T-cell (primary cell): Measurements from ENCODE around the gene EXOC6. TPM values are rescaled to one million over a fixed set of nuclear protein-coding genes. Genes with fewer than 3 reads are reported as not detected.

ENCODE experiments used
- ATAC-seq, 4 experiments: fragments of 200-7000 bp in 3 of 4; fragments of 150-1000 bp in 1 of 4; cut with Tn5 transposase; replicated peaks in 1 of 4; 1 replicate in 3 of 4; 2 replicates in 1 of 4; pipeline ENCODE4 v1.10.0; 2021; ENCODE audit warnings: moderate library complexity in 3 of 4, mild to moderate bottlenecking in 2 of 4, moderate number of reproducible peaks in 1 of 4
- CTCF ChIA-PET, 2 donors: fragments of 300-600 bp; sonication (Branson Sonifier 250); formaldehyde crosslinking; loops; one replicate each; lab custom pipeline; 2022; ENCODE audit warnings: antibody characterized with exemption in 2 of 2; lab: Charles Lee
- POLR2A ChIA-PET, 2 donors: fragments of 300-600 bp; sonication (Branson Sonifier 250); formaldehyde crosslinking; loops; one replicate each; lab custom pipeline; 2022; ENCODE audit warnings: antibody characterized with exemption in 2 of 2; lab: Charles Lee
- DNase-seq, 35 experiments: peaks; one replicate each; pipeline versions ENCODE4 v3.0.0 to v3.0.0-alpha.2; 2013 to 2023
- H3K27ac ChIP-seq: one replicate; pipeline ENCODE4 v1.5.1; 2013; ENCODE audit warnings: low read length
- H3K27me3 ChIP-seq, 2 experiments: replicated peaks in 1 of 2; 1 replicate in 1 of 2; 2 replicates in 1 of 2; pipeline versions ENCODE4 v1.6.1 to v1.7.0; 2013; ENCODE audit warnings: low read length in 1 of 2, mixed read lengths in 1 of 2; ENCODE audit not compliant: control insufficient read depth in 2 of 2, insufficient read depth in 2 of 2; ENCODE audit errors: extremely low read depth in 1 of 2
- H3K36me3 ChIP-seq, 2 donors: 1 replicate in 1 of 2; 2 replicates in 1 of 2; pipeline versions ENCODE4 v1.6.1 to v1.7.0; 2013; ENCODE audit warnings: low read length in 1 of 2; ENCODE audit not compliant: control insufficient read depth in 2 of 2, insufficient read depth in 1 of 2; ENCODE audit errors: extremely low read depth in 1 of 2
- H3K4me1 ChIP-seq, 2 experiments: 1 replicate in 1 of 2; 2 replicates in 1 of 2; pipeline versions ENCODE4 v1.6.1 to v1.7.0; 2013; ENCODE audit warnings: low read length in 2 of 2, mixed read lengths in 1 of 2; ENCODE audit not compliant: insufficient read depth in 2 of 2, control insufficient read depth in 1 of 2; ENCODE audit errors: extremely low read depth in 1 of 2
- H3K4me3 ChIP-seq, 2 donors: 1 replicate in 1 of 2; 2 replicates in 1 of 2; pipeline versions ENCODE4 v1.5.1 to v1.7.0; 2013; ENCODE audit warnings: mild to moderate bottlenecking in 2 of 2, low read length in 1 of 2, moderate library complexity in 1 of 2; ENCODE audit not compliant: control insufficient read depth in 1 of 2; ENCODE audit errors: extremely low read depth in 1 of 2
- H3K9me3 ChIP-seq: 2 replicates; pipeline ENCODE4 v1.7.0; 2013
- H3K27ac Mint-ChIP-seq, 2 donors: one replicate each; pipeline ENCODE4 v1.8.0; 2020 to 2021; ENCODE audit warnings: mild to moderate bottlenecking in 2 of 2, mixed read lengths in 2 of 2
- H3K27me3 Mint-ChIP-seq, 2 donors: one replicate each; pipeline ENCODE4 v1.8.0; 2021 to 2022; ENCODE audit warnings: mixed read lengths in 2 of 2
- H3K36me3 Mint-ChIP-seq: one replicate; pipeline ENCODE4 v1.8.0; 2021; ENCODE audit warnings: mixed read lengths
- H3K4me1 Mint-ChIP-seq, 3 donors: one replicate each; pipeline ENCODE4 v1.8.0; 2020 to 2022; ENCODE audit warnings: mixed read lengths in 3 of 3, mild to moderate bottlenecking in 1 of 3
- H3K4me3 Mint-ChIP-seq, 3 donors: one replicate each; pipeline ENCODE4 v1.8.0; 2020 to 2022; ENCODE audit warnings: mild to moderate bottlenecking in 3 of 3, mixed read lengths in 3 of 3, moderate library complexity in 3 of 3
- H3K9me3 Mint-ChIP-seq, 3 donors: one replicate each; pipeline ENCODE4 v1.8.0; 2020 to 2022; ENCODE audit warnings: mixed read lengths in 3 of 3
- WGBS: methylation state at CpG from one replicate; pipeline ENCODE4 v1.1.5; 2013; ENCODE audit warnings: missing lambda C conversion rate; ENCODE audit not compliant: insufficient coverage; 5-methylcytosine and 5-hydroxymethylcytosine counted together
- total RNA-seq, 35 experiments: library from RNA in 6 of 35; stranded (reverse) in 6 of 35; fragments of 120-200 nt in 1 of 35; gene quantifications; one replicate each; pipeline versions ENCODE4 v1.2.1 to v1.2.4 and lab custom pipeline; 2013 to 2026

Gene EXOC6
- total RNA-seq, 5 donors from 2014 or later (not counting 1 experiment from before 2014, with no cell fraction given): 8.7 to 13.3 (median 9.7) TPM

DNA sequence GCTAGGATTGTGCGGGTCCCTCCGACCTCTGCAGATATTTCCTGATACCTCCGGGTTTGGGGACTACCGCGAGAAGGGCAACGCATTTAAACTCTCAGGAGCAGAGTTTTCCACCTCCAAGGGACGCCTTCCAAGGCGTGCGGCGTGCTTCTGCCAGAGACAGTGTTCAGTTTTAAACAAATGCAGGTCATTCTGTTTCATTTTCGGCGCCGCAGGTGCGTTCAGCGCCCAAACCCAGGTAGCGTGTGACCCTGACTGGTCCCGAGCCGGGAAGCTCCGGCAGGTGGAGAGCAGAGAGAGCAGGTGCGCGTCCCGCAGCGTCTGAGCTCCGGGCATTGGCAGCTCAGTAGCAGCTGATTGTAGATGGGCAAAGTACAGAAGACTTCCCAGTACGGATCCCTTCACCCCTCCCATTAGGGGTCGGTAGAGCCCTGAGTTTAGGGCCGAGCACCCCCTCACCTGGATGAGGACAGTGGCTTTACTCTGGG lies 223.9 kb downstream of the EXOC6 start:
- H3K4me3 ChIP-seq: no peak overlapping the region
- DNase-seq (no peak), ATAC-seq (no peak)
- no peaks in the 10 kb centered on the region for H3K36me3 ChIP-seq
- no peaks in the 10 kb centered on the region for H3K36me3 Mint-ChIP-seq
- ChIA-PET POLR2A (no interaction called here), CTCF (interaction anchor here in 1 of 2 donors (0.6 kb wide), 1 partner anchor 105 kb away, joined by 3 read pairs; no protein-coding TSS in a partner anchor)
- H3K27ac Mint-ChIP-seq: no peak overlapping the region
- H3K27me3 ChIP-seq: peaks cover 24 to 79% of the 10 kb centered on the region in 2 experiments
- H3K9me3 ChIP-seq: no peaks in the 10 kb centered on the region
- H3K4me1 Mint-ChIP-seq: peaks cover 28 to 48% (median 46%) of the 10 kb centered on the region in 3 donors
- peaks cover 0 to 43% of the 10 kb centered on the region in 2 experiments for H3K4me1 ChIP-seq
- WGBS: 3% methylated on average over 19 of the region's 27 CpGs
- H3K9me3 Mint-ChIP-seq: no peaks in the 10 kb centered on the region
- H3K4me3 Mint-ChIP-seq: peak overlapping the region; percentile 35 to 74 (median 49)
- H3K27me3 Mint-ChIP-seq: peaks cover 59 to 80% of the 10 kb centered on the region in 2 donors
- no peak overlapping the region for H3K27ac ChIP-seq

DNA sequence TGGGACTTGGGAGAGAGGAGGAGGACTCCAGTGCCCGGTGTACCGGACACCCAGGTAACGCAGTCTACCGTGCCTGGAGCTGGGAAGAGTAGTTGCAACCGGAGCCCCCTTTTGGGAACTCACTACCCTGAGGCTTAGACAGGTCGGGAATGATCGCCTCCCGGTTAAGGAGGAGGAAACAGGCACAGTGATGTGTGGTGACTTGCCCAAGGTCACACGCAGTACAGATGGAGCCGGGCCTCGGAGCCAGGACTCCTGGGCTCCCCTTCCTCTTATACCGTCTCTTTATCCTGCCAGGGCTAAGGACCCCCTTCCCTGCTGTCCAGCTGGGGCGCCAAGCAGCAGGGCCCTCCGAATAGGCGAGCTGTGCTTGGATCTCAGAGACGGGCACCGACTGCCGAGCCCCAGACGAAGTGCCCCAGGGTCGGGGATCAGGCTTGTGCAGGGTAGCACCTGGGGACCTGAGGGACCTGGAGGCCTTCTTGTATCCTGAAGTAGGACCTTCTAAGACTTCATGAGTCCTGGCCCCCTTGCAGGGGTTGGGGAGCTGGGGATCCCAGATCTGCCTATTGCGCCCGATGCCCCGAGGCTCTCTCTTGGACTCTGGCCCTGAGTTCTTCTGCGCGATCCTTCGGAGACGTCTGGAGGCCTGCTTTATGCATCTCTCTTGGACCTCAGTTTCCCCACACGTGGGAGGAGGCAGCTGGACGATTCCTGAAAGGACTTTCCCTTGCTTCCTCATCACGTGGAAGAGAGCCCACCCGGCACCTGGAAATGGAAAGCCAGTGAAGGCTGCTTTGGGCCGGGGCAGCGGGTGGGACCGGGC lies 224.6 kb downstream of the EXOC6 start:
- peaks cover 0 to 43% of the 10 kb centered on the region in 2 experiments for H3K4me1 ChIP-seq
- ATAC-seq (no peak), DNase-seq (no peak)
- no peaks in the 10 kb centered on the region for H3K36me3 ChIP-seq
- peaks cover 24 to 44% (median 43%) of the 10 kb centered on the region in 3 donors for H3K4me1 Mint-ChIP-seq
- H3K4me3 ChIP-seq: no peak overlapping the region
- ChIA-PET POLR2A (no interaction called here), CTCF (interaction anchor here in 1 of 2 donors (0.6 kb wide), 1 partner anchor 105 kb away, joined by 3 read pairs; no protein-coding TSS in a partner anchor)
- H3K9me3 Mint-ChIP-seq: no peaks in the 10 kb centered on the region
- no peaks in the 10 kb centered on the region for H3K9me3 ChIP-seq
- WGBS: 8% methylated on average over 32 of the region's 34 CpGs
- peaks cover 24 to 78% of the 10 kb centered on the region in 2 experiments for H3K27me3 ChIP-seq
- peaks cover 57 to 73% of the 10 kb centered on the region in 2 donors for H3K27me3 Mint-ChIP-seq
- H3K4me3 Mint-ChIP-seq: peak overlapping the region; percentile 21 to 74 (median 45)
- no peaks in the 10 kb centered on the region for H3K36me3 Mint-ChIP-seq
- no peak overlapping the region for H3K27ac Mint-ChIP-seq
- H3K27ac ChIP-seq: no peak overlapping the region

DNA sequence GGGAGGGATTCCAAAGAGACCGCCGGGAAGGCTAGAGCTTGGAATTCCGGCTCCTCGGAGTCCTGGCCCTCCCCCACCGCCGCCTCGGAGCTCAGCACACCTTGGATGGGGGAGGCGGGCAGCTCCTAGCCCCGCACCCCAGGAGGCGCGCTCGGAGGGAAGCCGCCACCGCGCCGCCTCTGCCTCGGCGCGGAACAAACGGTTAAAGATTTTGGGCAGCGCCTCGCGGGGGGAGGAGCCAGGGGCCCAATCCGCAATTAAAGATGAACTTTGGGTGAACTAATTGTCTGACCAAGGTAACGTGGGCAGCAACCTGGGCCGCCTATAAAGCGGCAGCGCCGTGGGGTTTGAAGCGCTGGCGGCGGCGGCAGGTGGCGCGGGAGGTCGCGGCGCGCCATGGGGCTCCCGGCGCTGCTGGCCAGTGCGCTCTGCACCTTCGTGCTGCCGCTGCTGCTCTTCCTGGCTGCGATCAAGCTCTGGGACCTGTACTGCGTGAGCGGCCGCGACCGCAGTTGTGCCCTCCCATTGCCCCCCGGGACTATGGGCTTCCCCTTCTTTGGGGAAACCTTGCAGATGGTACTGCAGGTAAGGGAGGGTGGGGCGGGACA lies 225.3 kb downstream of the EXOC6 start, which contains the start of gene CYP26A1:
Gene CYP26A1 (plus strand): TSS at position 355 of the 608 bp plus-strand sequence. CDS start 42 bp downstream, at position 397.
- ATAC-seq (no peak), DNase-seq (no peak)
- peak within 1 kb of the TSS; percentile 59 to 74 (median 63) for H3K4me3 Mint-ChIP-seq
- no peaks in the 10 kb centered on the region for H3K36me3 Mint-ChIP-seq
- Histone ChIP-seq H3K36me3 (no peaks in the 10 kb centered on the region), H3K9me3 (no peaks in the 10 kb centered on the region), H3K27ac (no peak within 1 kb of the TSS), H3K4me3 (peak within 1 kb of the TSS in 1 of 2 donors; percentile 40), H3K27me3 (peaks cover 24 to 71% of the 10 kb centered on the region in 2 experiments), H3K4me1 (peaks cover 0 to 39% of the 10 kb centered on the region in 2 experiments)
- peaks cover 21 to 41% (median 40%) of the 10 kb centered on the region in 3 donors for H3K4me1 Mint-ChIP-seq
- 1% methylated on average over 41 of the region's 52 CpGs for WGBS
- ChIA-PET POLR2A (no interaction called here), CTCF (interaction anchor here in 1 of 2 donors (0.5 kb wide), 1 partner anchor 172 kb away, joined by 3 read pairs; no protein-coding TSS in a partner anchor)
- H3K27ac Mint-ChIP-seq: peak within 1 kb of the TSS in 1 of 2 donors; percentile 59
- peaks cover 54 to 72% of the 10 kb centered on the region in 2 donors for H3K27me3 Mint-ChIP-seq
- H3K9me3 Mint-ChIP-seq: no peaks in the 10 kb centered on the region

DNA sequence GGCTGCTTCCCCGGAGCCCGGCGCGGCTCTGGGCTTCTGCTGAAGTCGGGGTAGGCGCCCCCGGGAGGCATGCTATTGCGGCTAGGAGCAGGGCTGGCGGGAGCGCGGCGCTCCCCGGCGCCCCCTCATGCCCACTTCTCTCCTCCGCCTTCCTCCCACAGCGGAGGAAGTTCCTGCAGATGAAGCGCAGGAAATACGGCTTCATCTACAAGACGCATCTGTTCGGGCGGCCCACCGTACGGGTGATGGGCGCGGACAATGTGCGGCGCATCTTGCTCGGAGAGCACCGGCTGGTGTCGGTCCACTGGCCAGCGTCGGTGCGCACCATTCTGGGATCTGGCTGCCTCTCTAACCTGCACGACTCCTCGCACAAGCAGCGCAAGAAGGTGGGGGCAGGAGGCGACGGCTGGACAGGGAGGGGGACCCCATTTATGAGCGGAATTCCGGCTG lies 225.9 kb downstream of the EXOC6 start:
- Histone ChIP-seq H3K4me1 (peaks cover 0 to 39% of the 10 kb centered on the region in 2 experiments), H3K4me3 (peak overlapping the region in 1 of 2 donors; percentile 40), H3K36me3 (no peaks in the 10 kb centered on the region), H3K27ac (no peak overlapping the region), H3K9me3 (no peaks in the 10 kb centered on the region), H3K27me3 (peaks cover 21 to 71% of the 10 kb centered on the region in 2 experiments)
- POLR2A ChIA-PET: no interaction called here
- Mint-ChIP-seq H3K4me3 (peak overlapping the region; percentile 59 to 73 (median 63)), H3K27ac (peak overlapping the region in 1 of 2 donors; percentile 59), H3K36me3 (no peaks in the 10 kb centered on the region), H3K4me1 (peaks cover 20 to 39% (median 39%) of the 10 kb centered on the region in 3 donors), H3K9me3 (no peaks in the 10 kb centered on the region), H3K27me3 (peaks cover 51 to 68% of the 10 kb centered on the region in 2 donors)
- DNase-seq (no peak), ATAC-seq (peak in 1 of 4 experiments; percentile 31)
- 2% methylated on average over 38 of the region's 40 CpGs for whole genome bisulfite sequencing
- CTCF ChIA-PET: interaction anchor here in 1 of 2 donors (0.5 kb wide), 1 partner anchor 172 kb away, joined by 3 read pairs; no protein-coding TSS in a partner anchor

DNA sequence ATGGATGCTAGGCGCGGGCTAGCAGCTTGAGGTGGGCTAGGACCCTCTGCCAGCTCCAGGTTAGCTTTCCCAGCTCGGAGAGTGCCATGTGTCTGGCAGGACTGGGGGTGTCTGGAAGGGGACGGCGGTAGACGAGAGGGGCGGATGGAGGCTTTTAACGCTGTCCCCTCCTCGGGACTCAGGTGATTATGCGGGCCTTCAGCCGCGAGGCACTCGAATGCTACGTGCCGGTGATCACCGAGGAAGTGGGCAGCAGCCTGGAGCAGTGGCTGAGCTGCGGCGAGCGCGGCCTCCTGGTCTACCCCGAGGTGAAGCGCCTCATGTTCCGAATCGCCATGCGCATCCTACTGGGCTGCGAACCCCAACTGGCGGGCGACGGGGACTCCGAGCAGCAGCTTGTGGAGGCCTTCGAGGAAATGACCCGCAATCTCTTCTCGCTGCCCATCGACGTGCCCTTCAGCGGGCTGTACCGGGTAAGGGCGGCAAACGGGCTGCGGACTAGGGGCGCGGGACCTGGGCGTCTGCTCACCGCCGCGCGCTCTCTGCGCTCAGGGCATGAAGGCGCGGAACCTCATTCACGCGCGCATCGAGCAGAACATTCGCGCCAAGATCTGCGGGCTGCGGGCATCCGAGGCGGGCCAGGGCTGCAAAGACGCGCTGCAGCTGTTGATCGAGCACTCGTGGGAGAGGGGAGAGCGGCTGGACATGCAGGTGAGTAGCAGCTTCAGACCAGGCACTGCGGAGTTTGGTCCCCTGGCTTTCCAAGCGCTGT lies 226.5 kb downstream of the EXOC6 start:
- Histone ChIP-seq H3K4me1 (peaks cover 0 to 39% of the 10 kb centered on the region in 2 experiments), H3K36me3 (no peaks in the 10 kb centered on the region), H3K9me3 (no peaks in the 10 kb centered on the region), H3K4me3 (peak overlapping the region in 1 of 2 donors; percentile 40), H3K27me3 (peaks cover 21 to 70% of the 10 kb centered on the region in 2 experiments), H3K27ac (no peak overlapping the region)
- ATAC-seq (no peak), DNase-seq (no peak)
- H3K27ac Mint-ChIP-seq: no peak overlapping the region
- CTCF ChIA-PET: interaction anchor here in 1 of 2 donors (1.5 kb wide), 1 partner anchor 284 kb away, joined by 3 read pairs; no protein-coding TSS in a partner anchor
- peaks cover 54 to 71% of the 10 kb centered on the region in 2 donors for H3K27me3 Mint-ChIP-seq
- H3K4me1 Mint-ChIP-seq: peaks cover 20 to 39% (median 39%) of the 10 kb centered on the region in 3 donors
- no peaks in the 10 kb centered on the region for H3K9me3 Mint-ChIP-seq
- no peaks in the 10 kb centered on the region for H3K36me3 Mint-ChIP-seq
- POLR2A ChIA-PET: no interaction called here
- H3K4me3 Mint-ChIP-seq: peak overlapping the region; percentile 59 to 73 (median 63)
- 3% methylated on average over 66 of the region's 67 CpGs for WGBS
